Spleen (tissue), 7 donors: ENCODE measurements around the gene AUH.

Experiments
- POLR2A ChIP-seq, 3 donors: fragments of 450-650 bp; IDR thresholded peaks; one replicate each; pipeline ENCODE4 v1.5.1; 2017; ENCODE audit warnings: antibody characterized with exemption in 3 of 3, mild to moderate bottlenecking in 1 of 3
- POLR2AphosphoS5 ChIP-seq, 3 donors: sonication (generic); formaldehyde crosslinking; IDR thresholded peaks; one replicate each; pipeline ENCODE4 v1.5.1; 2017; ENCODE audit warnings: antibody characterized with exemption in 3 of 3
- TF ChIP-seq, protein P1 (sequence below), 11 experiments: fragments of 200-600 bp in 7 of 11; fragments of 450-650 bp in 4 of 11; sonication (generic) in 4 of 11; IDR thresholded peaks in 8 of 11; conservative IDR thresholded peaks in 3 of 11; 1 replicate in 7 of 11; 2 replicates in 4 of 11; pipeline versions ENCODE4 v1.4.0 to v1.8.0; 2016 to 2021; ENCODE audit warnings: antibody characterized with exemption in 11 of 11, inconsistent platforms in 4 of 11, mild to moderate bottlenecking in 1 of 11
- donor health status: DM: no; HTN: no; CAD: no; lungs with moderate emphysema.
- donor health status: DM: no; HTN: no; CAD: no.
- donor health status: DM: no; HTN: no; CAD: no.

DNA sequence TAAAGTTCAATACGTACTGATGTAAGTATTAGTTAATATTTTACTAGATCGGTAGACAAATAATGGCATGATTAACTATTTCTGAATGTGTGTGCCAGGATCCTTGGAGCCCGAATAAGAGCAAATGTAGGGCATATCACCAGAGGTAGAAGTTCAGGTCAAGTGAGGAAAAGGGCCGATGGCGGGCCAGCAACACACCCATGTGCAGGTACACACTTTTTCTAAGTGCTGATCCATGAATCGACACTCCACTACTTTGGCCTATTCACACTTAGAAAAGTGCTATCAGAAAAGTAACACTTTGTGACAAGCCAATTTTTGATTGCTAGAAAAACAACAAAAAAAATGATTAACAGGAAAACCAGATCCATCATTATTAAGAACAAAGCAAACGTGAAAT is 150.3 kb downstream of the AUH start:
- TF ChIP-seq, protein P1, sequence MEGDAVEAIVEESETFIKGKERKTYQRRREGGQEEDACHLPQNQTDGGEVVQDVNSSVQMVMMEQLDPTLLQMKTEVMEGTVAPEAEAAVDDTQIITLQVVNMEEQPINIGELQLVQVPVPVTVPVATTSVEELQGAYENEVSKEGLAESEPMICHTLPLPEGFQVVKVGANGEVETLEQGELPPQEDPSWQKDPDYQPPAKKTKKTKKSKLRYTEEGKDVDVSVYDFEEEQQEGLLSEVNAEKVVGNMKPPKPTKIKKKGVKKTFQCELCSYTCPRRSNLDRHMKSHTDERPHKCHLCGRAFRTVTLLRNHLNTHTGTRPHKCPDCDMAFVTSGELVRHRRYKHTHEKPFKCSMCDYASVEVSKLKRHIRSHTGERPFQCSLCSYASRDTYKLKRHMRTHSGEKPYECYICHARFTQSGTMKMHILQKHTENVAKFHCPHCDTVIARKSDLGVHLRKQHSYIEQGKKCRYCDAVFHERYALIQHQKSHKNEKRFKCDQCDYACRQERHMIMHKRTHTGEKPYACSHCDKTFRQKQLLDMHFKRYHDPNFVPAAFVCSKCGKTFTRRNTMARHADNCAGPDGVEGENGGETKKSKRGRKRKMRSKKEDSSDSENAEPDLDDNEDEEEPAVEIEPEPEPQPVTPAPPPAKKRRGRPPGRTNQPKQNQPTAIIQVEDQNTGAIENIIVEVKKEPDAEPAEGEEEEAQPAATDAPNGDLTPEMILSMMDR (IDR thresholded peaks at IDR 0.05 in 8 of 11, conservative IDR thresholded peaks at IDR 0.05 in 3 of 11): no peak
- no peak for TF ChIP-seq POLR2AphosphoS5 (IDR thresholded peaks at IDR 0.05)
- TF ChIP-seq POLR2A (IDR thresholded peaks at IDR 0.05): no peak
